Activated T-helper 1 cell treated with Interleukin-2 at 50 U/mL for 16 hours (primary cell): ENCODE measurements around the gene RGL2.
A peak's percentile ranks its signal among the peaks of the same experiment; 100 is the strongest.
"Not testable (repeated sequence)": the region's sequence is repeated elsewhere in the genome, so short reads cannot be mapped to it uniquely, and the experiment has no call there.

Experiments used
- DNase-seq: peaks from one replicate; pipeline ENCODE4 v3.0.0-alpha.2; 2020; ENCODE audit warnings: low read depth

RGL2 gene, protein sequence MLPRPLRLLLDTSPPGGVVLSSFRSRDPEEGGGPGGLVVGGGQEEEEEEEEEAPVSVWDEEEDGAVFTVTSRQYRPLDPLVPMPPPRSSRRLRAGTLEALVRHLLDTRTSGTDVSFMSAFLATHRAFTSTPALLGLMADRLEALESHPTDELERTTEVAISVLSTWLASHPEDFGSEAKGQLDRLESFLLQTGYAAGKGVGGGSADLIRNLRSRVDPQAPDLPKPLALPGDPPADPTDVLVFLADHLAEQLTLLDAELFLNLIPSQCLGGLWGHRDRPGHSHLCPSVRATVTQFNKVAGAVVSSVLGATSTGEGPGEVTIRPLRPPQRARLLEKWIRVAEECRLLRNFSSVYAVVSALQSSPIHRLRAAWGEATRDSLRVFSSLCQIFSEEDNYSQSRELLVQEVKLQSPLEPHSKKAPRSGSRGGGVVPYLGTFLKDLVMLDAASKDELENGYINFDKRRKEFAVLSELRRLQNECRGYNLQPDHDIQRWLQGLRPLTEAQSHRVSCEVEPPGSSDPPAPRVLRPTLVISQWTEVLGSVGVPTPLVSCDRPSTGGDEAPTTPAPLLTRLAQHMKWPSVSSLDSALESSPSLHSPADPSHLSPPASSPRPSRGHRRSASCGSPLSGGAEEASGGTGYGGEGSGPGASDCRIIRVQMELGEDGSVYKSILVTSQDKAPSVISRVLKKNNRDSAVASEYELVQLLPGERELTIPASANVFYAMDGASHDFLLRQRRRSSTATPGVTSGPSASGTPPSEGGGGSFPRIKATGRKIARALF

DNA sequence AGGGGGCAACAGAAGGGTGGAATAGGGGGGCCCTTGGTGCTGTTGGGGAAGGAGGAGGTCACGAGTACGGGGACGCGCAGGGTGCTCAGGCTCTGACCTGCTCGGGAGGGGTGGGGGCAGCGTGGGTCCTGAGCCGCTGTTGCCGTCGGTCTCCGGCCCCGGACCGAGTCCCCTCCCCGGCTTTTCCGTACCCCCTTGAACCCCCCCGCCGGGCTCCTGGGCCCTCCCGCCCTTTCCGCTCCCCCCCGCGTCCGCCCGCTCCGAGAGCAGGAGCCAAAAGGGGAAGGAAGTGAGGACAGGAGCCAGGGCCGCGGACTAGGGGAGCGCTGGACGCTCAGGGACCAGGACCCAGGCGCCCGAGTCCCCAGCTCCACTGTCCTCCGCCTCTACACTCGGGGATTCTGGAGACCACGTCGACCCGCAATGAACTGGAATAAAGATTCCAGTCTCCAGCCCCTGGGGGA is at the start of gene RGL2:
TSS of gene RGL2 (minus strand) at position 170 of the 464 bp plus-strand sequence. CDS start 332 bp downstream, outside the sequence.
- DNase-seq: no peak

DNA sequence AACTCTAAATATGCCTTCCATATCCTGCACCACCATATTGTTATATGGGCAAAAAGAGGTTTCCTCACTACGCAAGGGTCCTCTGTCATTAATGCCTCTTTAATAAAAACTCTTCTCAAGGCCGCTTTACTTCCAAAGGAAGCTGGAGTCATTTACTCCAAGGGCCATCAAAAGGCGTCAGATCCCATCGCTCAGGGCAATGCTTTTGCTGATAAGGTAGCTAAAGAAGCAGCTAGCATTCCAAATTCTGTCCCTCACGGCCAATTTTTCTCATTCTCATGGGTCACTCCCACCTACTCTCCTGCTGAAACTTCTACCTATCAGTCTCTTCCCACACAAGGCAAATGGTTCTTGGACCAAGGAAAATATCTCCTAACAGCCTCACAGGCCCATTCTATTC is 49.1 kb upstream of the RGL2 start:
- no peak for DNase-seq

DNA sequence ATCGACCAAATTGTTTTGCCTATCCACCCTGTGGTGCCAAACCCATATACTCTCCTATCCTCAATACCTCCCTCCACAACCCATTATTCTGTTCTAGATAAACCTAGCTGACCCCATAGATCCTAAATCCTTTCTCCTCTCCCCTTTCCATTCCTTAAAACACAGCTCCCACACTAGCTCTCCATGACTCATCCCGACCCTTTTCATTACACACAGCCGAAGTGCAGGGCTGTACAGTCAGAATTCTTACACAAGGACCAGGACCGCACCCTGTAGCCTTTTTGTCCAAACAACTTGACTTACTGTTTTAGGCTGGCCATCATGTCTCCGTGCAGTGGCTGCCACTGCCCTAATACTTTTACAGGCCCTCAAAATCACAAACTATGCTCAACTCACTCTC is 48.2 kb upstream of the RGL2 start:
- DNase-seq: not testable (repeated sequence)

DNA sequence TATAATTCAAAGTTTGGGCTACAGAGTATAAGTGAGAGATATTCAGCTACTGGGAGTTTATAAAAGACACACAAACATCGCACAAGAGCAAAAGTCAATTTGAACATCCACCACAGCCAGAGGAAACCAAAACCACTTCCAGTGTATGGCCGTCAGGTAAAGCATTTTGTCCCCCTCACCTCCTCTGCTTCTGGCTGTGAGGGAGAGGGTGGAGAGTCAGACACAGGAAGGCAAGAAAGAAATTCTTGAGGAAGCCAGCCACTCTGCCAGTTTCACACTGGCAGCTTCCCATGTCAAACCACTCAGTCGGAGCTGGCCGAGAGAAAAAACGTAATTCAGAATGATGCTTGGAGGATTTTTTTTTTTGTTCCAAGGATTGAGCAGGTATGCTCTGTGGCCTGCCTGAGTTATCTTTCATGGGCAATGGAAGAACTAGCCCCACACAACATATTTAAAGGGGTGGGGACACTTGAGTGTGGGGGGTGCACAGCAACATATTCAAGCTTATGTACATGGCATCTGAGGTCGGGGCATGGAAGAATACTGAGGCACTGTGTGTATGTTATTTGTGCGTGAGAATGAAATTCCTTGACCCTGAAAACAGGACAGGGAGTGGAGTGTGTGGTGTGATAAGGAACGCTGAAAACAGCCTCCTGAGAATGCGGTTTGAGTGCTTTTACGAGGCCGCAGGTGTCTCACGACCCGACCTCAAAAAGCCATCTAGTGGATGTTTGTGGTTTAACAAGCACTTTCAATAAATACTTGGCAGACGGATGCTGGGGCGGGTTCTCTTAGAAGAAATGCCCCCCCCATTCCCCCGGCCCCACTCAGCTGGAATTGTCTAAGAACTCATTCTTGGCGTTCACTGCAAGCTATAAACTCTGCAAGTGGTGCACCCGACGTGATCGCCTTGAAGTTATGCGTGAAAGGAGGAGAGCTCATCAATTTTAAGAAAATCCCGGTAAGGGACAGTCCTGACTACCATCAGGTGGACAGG is 46.3 kb upstream of the RGL2 start:
- DNase-seq: peak; percentile 45

DNA sequence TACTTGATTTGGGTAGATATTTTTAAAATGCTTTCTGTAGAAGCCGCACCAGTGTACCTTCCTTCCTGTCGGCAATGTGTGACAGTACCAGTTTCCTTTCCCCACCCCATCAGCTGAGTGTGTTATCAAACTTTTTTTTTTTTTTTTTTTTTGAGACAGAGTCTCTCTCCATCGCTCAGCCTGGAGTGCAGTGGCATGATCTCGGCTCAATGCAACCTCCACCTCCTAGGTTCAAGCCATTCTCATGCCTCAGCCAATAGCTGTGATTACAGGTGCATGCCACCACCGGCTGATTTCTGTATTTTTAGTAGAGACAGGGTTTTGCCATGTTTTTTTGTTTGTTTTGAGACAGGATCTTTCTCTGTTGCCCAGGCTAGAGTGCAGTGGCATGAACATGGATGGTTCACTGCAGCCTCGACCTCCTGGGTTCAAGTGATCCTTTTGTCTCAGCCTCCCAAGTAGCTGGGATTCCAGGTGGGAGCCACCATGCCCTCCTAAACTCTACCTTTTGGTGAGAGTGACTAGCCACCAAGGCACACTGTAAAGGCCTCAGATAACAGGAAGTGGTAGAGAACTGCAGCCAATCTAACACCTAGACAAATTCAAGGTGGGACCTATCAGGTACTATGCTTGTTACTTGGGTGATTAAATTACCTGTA is 45.3 kb upstream of the RGL2 start:
- DNase-seq: peak; percentile 41

DNA sequence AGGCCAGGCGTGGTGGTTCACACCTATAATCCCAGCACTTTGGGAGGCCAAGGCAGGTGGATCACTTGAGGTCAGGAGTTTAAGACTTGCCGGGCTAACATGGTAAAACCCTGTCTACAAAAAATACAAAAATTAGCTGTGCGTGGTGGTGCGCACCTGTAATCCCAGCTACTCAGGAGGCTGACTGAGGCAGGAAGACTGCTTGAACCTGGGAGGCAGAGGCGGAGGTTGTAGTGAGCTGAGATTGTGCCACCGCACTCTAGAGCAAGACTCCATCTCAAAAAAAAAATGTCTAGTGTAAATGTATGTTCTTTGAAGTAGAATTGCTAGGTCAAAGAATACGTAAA is 44.8 kb upstream of the RGL2 start:
- not testable (repeated sequence) for DNase-seq

DNA sequence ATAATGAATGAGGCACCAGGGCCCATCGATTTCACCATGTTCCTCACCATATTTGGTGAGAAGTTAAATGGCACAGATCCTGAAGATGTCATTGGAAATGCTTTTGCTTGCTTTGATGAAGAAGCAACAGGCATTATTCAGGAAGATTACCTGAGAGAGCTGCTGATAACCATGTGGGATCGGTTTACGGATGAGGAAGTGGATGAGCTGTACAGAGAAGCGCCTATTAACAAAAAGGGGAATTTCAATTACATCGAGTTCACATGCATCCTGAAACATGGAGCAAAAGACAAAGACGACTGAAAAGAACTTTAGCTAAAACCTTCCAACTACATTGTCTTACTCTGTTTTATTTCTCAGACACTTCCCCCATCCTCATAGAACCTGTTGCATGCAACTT is 40.5 kb upstream of the RGL2 start:
- no peak for DNase-seq

DNA sequence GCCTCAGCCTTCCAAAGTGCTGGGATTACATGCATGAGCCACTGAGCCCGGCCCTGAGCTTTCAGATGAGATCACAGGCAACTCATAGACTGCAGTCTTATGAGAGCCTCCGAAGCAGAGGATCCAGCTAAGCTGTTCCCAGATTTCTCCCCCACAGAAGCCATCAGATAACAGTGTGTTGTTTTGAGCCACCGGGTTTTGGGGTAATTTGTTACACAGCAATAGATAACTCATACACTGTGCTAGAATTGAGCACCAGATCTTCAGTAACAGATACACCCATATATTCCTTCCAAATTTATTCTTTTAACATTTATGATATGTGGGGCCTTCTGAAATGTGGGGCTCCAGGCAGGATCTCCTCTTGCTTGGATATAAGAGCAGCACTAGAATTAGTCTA is 37.8 kb upstream of the RGL2 start:
- no peak for DNase-seq

DNA sequence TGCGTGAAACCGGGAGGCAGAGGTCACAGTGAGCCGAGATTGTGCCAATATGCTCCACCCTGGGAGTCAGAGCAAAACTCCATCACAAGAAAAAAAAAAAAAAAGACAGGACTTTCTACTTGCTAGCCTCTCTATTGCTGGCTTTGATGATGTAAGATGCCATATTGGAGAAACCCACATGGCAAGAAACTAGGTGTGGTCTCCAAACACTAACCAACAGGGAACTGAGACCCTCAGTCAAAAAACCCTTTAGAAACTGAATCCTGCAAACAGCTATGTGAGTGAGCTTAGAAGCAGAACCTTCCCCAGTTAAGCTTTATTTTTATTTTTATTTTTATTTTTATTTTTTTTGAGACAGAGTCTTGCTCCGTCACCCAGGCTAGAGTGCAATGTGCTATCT is 37.2 kb upstream of the RGL2 start:
- no peak for DNase-seq

DNA sequence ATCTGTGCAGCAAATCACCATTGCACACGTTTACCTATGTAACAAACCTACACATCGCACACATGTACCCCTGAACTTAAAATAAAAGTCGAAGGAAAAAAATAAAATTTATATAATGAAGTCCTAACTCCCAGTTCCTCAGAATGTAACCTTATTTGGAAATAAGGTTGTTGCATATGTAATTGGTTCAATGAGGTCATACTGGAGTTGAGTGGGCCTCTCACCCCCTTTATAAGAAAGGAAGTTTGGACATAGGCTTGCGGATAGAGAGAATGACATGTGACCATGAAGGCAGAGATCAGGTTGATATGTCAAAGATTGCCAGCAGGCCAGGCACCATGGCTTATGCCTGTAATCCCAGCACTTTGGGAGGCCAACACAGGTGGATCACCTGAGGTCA is 34.9 kb upstream of the RGL2 start:
- no peak for DNase-seq

DNA sequence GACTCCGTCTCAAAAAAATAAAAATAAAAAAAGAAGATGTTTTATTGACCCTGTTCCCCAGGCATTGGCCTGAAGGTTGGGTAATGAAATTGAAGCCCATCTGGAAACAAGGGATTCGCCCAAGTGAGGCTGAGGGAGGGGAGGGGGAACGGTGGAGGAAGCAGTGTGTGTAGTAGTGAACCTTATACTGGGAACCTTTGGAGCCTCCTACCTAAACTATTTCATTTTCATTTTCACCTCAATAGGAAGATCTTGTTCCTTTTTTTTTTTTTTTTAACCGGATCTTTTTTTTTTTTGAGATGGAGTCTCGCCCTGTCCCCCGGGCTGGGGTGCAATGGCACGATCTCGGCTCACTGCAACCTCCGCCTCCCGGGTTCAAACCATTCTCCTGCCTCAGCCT is 32.0 kb upstream of the RGL2 start:
- DNase-seq: no peak

DNA sequence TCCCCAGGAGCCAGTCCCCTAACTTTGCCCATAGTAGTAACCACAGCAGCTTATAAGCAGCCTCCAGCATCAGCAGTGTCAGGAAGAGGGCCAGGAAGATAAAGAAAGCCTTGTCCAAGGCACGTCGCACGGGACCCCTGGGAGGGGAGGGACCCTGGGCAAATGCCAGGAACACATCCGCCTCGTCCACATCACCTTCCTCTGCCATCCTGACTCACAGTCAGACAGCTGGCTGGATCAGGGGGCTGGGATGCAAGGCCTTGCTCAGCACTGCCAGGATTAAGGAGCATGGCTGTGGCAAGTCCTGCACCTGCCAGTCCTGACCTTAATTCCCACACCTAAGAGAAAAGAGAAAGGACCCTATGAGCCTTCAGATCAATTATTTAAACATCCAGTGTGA is 30.3 kb upstream of the RGL2 start:
- no peak for DNase-seq

DNA sequence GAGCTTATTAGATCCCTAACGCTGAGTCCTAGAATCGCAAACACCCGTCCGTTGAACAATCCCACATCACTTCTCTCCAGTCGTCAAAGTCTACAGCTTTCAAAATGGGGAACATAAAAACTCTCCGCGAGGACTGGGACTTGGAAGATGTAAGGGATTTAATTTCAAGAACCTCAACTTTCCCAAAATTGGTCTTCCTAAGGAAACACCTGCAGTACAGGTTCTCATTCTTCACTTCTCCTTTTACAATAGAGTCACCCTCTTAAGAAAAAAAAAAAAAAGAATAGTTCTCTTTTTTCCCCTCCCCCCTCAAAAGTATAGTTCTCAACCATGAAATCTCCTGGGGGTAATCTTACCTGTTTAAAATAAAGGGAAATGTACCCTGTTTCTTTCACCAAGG is 25.4 kb upstream of the RGL2 start:
- no peak for DNase-seq

DNA sequence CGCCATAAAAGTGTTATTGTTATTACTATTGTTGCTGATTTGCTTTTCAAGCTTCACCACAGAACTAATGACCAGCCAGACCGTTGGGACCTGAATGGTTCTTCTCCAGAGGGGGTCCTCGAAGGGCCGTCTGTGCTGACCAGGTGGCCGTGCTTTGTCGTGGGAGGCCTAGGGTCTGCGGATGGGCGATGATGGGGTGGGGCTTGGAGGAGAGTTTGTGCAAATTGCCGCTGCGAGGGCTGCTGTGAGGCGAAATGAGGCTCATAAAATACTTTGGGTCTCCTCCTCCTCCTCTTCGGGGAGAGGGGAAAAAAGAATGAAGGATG is 24.8 kb upstream of the RGL2 start:
- no peak for DNase-seq

DNA sequence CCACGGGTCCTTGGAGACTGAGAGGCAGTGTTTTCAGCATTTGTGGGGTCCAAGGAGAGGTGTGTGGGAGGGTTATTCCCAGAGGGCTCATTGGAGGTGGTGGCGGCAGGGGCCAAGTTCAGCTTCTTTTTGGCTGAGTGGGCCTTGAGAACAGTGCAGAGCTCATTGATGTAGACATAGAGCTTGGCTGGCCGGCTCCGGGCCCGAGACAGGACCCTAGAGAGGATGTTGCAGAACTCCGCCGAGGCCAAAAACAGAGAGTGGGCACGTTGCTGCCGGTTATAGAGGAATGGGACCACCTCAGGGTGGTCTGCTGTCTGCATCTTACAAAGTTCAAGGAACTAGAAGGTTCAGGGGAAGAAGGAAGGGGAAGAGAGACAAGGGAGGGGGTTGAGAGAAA is 22.5 kb upstream of the RGL2 start:
- no peak for DNase-seq

DNA sequence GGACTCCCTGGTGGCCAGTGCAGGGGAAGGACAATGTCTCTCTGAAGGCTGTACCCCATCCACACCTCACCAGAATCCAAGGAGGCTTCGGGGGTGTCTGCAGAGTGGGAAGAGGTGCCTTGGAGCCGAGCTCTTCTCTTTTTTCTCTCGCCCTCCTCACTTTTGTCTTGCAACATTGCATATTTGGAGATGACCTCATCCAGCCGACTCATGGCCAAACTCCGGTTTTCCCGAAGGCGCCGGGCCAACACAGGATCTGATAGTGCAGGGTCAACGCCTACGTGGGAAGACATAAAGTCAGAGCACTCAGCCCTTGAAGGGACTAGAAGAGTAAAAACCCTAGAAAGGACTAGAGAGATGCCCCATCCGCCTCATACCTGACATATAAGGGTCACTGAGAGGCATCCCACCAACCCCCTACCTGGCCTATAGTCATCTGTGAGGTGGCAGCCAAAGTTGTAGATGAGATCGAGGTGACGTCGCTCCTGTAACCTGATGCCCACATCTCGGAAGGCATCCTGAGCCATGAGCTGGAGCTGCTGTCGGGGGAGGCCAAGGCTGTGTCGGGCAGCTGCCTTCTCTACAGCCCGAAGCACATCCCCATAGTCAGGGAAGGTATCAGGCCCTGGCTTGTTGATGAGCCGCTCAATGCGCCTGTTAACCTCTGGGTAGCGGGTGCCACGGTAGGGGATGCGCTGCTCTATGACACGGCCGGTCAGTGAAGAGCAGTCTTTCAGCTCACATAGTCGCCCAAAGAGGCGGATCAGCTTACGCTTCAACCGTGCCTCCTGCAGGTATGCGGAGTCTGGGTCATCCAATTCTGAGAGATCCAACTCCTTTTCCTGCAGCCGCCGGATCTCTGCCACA is 21.8 kb upstream of the RGL2 start:
- DNase-seq: no peak

DNA sequence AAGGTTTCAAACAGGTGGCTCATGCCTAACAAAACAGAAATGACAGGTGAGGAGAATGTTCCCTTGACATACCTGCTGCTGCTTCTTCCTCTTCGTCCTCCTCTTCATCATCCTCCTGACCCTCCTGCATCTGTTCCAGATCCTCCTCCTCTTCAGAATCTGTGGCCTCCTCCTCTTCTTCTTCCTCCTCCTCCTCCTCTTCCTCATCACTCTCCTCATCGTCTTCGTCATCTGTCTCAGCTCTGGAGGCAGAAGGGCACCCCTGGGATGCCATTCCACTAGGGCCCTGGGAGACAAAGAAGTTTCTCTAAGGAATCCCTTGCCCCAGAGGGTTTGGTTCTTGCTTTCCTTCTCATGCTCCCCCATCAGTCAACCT is 21.2 kb upstream of the RGL2 start:
- DNase-seq: no peak

DNA sequence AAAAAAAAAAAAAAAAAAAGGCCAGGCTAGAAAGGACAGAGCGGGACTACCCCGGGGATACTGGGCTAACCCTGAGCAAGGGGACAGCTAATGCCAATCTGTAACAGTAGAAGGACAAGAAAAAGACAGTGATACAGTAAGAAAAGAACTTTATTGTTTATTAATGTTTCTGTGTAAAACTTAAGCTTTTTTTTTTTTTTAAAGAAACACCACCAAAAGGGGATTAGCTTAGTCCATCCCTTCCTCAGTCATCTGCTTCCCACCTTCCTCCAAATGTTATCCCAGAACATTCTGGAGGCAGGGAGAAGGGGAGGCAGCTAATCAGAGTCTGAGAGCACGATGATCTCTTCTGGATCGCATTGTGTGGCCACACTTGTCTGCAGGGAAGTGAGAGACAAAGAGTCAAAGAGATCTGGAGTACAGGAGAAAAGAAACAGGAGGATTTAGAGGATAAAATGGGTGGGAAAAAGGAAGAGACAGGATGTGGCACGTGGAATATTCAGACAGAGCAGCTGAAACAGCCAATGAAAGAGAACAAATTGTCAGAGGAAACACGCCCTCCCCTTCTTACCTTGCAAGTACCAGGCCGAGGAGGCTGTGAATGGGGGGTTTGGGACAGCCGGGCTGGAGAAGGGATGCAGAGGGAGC is 19.8 kb upstream of the RGL2 start:
- no peak for DNase-seq

DNA sequence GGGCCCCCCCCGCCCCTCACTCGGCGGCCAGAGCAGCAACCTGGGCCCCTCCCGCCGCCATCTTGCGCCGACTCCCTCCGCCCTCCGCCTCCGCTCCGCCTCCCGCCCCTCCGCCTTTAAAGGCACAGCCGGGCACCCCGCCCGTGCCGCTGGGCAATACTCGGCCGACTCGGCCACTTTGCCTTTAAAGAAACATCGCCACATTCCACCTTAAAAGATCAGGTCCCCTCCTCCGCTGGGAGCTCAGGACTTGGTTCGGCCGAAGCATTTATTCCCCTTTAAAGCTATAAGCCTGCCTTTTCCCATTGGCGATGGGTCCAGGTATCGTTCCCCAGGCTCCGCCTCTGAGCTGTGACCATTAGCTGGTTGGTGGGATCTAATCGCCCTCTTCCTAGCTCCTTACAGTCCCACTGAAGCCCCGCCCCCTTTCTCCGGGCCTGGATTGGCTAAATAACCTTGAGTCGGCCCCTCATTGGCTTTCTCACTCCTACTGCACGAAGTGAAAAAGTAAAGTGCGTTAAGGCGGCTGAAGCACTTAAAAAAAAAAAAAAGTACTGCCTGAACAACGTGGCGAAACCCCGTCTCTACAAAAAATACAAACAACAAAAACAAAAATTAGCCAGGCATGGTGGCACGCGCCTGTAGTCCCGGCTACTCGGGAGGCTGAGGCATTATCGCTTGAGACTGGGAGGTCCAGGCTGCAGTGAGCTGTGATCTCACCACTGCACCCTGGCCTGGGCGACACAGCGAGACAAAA is 19.1 kb upstream of the RGL2 start, which contains the start of gene ZBTB22:
TSS of gene ZBTB22 (minus strand) at position 76 of the 757 bp plus-strand sequence. CDS start 828 bp downstream, outside the sequence.
- peak; percentile 88 for DNase-seq

DNA sequence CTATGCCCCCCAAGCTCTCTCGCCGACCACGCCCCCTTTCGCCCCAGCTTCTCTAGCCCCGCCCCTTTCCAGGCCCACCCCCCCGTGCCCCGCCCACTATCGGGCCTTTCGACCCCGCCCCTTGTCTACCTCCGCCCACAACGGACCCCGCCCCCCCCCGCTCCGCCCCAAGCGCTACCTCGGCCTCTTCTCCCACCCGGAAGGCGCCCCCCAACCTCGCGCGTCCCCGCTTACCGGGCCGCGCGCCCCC is 18.6 kb upstream of the RGL2 start:
- peak; percentile 52 for DNase-seq
